ENCODE results near the gene ADA.

The ADA gene

GRCh38 chr20:44693627-44694026 is 42.1 kb upstream of the ADA start:
- no peak overlapping the region for H4K8ac ChIP-seq (ENCODE audit: low read depth, low read length)

GRCh38 chr20:44692932-44693480 is 41.5 kb upstream of the ADA start:
- no peak overlapping the region for H3K23ac ChIP-seq (ENCODE audit: low read depth, low read length, poor library complexity)
- WGBS, 2 donors (ENCODE audit: extremely low coverage in 2 of 2, insufficient read length in 2 of 2, insufficient replicate concordance in 1 of 2) = no CpG with 5 or more reads among the region's 7 CpGs
- H2BK5ac ChIP-seq (ENCODE audit: low read length) = no peak overlapping the region
- no peak overlapping the region for H2BK12ac ChIP-seq (ENCODE audit: low read length)
- H3K4me2 ChIP-seq (ENCODE audit: insufficient read depth, low read length, poor library complexity, severe bottlenecking) = no peak overlapping the region
- H3K9me3 ChIP-seq (replicated peaks in 1 of 2; ENCODE audit: control insufficient read depth in 2 of 2, insufficient read depth in 1 of 2, low read depth in 1 of 2, low read length in 2 of 2) = peaks cover 2 to 3% of the 10 kb centered on the region in 2 donors
- H3K14ac ChIP-seq (ENCODE audit: low read length) = no peak overlapping the region
- H3K18ac ChIP-seq (ENCODE audit: low read length) = no peak overlapping the region
- DNase-seq (ENCODE audit: low spot score) = no peak
- no peak overlapping the region for H4K8ac ChIP-seq (ENCODE audit: low read depth, low read length)
- H4K91ac ChIP-seq (ENCODE audit: low read depth, low read length, poor library complexity) = no peak overlapping the region
- H3K27ac ChIP-seq (replicated peaks; ENCODE audit: low read length) = no peak overlapping the region
- no peak overlapping the region for H2AFZ ChIP-seq (ENCODE audit: low read length)
- no peak overlapping the region for H3K4ac ChIP-seq (ENCODE audit: low read length)
- H3K36me3 ChIP-seq (replicated peaks in 1 of 2; ENCODE audit: control insufficient read depth in 2 of 2, insufficient read depth in 2 of 2, low read length in 2 of 2) = no peaks in the 10 kb centered on the region
- no peak overlapping the region for H2BK120ac ChIP-seq (ENCODE audit: low read depth, low read length)
- no peaks in the 10 kb centered on the region for H3K27me3 ChIP-seq (ENCODE audit: control insufficient read depth in 3 of 3, insufficient read depth in 3 of 3, low read depth in 1 of 3, low read length in 3 of 3)
- H2BK15ac ChIP-seq (ENCODE audit: low read length) = no peak overlapping the region
- no peaks in the 10 kb centered on the region for H3K79me1 ChIP-seq (ENCODE audit: low read depth, low read length)
- H3K4me1 ChIP-seq (ENCODE audit: control insufficient read depth in 2 of 2, insufficient read depth in 1 of 2, low read depth in 1 of 2, low read length in 2 of 2) = peaks cover 6 to 10% of the 10 kb centered on the region in 2 donors
- no peak overlapping the region for H3K4me3 ChIP-seq (ENCODE audit: low read length in 2 of 2)
- H2AK5ac ChIP-seq (ENCODE audit: low read depth, low read length) = no peak overlapping the region
- H3K9ac ChIP-seq (ENCODE audit: low read depth, low read length, poor library complexity) = no peak overlapping the region

More at GRCh38 chr20:44693627-44694026, 42.1 kb upstream of the ADA start:
- Histone ChIP-seq H3K4ac (ENCODE audit: low read length) (peak overlapping the region; percentile 41), H3K9me3 (replicated peaks in 1 of 2; ENCODE audit: control insufficient read depth in 2 of 2, insufficient read depth in 1 of 2, low read depth in 1 of 2, low read length in 2 of 2) (peaks cover 2 to 3% of the 10 kb centered on the region in 2 donors), H2AK5ac (ENCODE audit: low read depth, low read length) (no peak overlapping the region), H2AFZ (ENCODE audit: low read length) (no peak overlapping the region), H3K27ac (replicated peaks; ENCODE audit: low read length) (no peak overlapping the region), H2BK120ac (ENCODE audit: low read depth, low read length) (no peak overlapping the region), H3K4me1 (ENCODE audit: control insufficient read depth in 2 of 2, insufficient read depth in 1 of 2, low read depth in 1 of 2, low read length in 2 of 2) (peaks cover 6 to 10% of the 10 kb centered on the region in 2 donors), H3K4me3 (ENCODE audit: low read length in 2 of 2) (no peak overlapping the region), H3K18ac (ENCODE audit: low read length) (no peak overlapping the region), H3K9ac (ENCODE audit: low read depth, low read length, poor library complexity) (no peak overlapping the region), H3K4me2 (ENCODE audit: insufficient read depth, low read length, poor library complexity, severe bottlenecking) (no peak overlapping the region), H2BK15ac (ENCODE audit: low read length) (no peak overlapping the region), H3K23ac (ENCODE audit: low read depth, low read length, poor library complexity) (no peak overlapping the region), H2BK12ac (ENCODE audit: low read length) (no peak overlapping the region), H4K91ac (ENCODE audit: low read depth, low read length, poor library complexity) (no peak overlapping the region), H3K14ac (ENCODE audit: low read length) (no peak overlapping the region), H3K36me3 (replicated peaks in 1 of 2; ENCODE audit: control insufficient read depth in 2 of 2, insufficient read depth in 2 of 2, low read length in 2 of 2) (no peaks in the 10 kb centered on the region), H3K27me3 (ENCODE audit: control insufficient read depth in 3 of 3, insufficient read depth in 3 of 3, low read depth in 1 of 3, low read length in 3 of 3) (no peaks in the 10 kb centered on the region), H3K79me1 (ENCODE audit: low read depth, low read length) (no peaks in the 10 kb centered on the region), H2BK5ac (ENCODE audit: low read length) (no peak overlapping the region)
- DNase-seq (ENCODE audit: low spot score) = no peak

GRCh38 chr20:44691424-44692423 is 40.2 kb upstream of the ADA start:
- Histone ChIP-seq H3K9ac (ENCODE audit: low read depth, low read length, poor library complexity) (no peak overlapping the region), H3K4me1 (ENCODE audit: control insufficient read depth in 2 of 2, insufficient read depth in 1 of 2, low read depth in 1 of 2, low read length in 2 of 2) (peaks cover 6 to 10% of the 10 kb centered on the region in 2 donors), H2BK120ac (ENCODE audit: low read depth, low read length) (peak overlapping the region; percentile 54), H3K27me3 (ENCODE audit: control insufficient read depth in 3 of 3, insufficient read depth in 3 of 3, low read depth in 1 of 3, low read length in 3 of 3) (no peaks in the 10 kb centered on the region), H4K91ac (ENCODE audit: low read depth, low read length, poor library complexity) (no peak overlapping the region), H2AK5ac (ENCODE audit: low read depth, low read length) (peak overlapping the region; percentile 34), H4K8ac (ENCODE audit: low read depth, low read length) (no peak overlapping the region), H3K27ac (replicated peaks; ENCODE audit: low read length) (no peak overlapping the region), H3K9me3 (replicated peaks in 1 of 2; ENCODE audit: control insufficient read depth in 2 of 2, insufficient read depth in 1 of 2, low read depth in 1 of 2, low read length in 2 of 2) (peaks cover 2 to 3% of the 10 kb centered on the region in 2 donors), H3K4ac (ENCODE audit: low read length) (no peak overlapping the region), H2BK5ac (ENCODE audit: low read length) (no peak overlapping the region), H3K23ac (ENCODE audit: low read depth, low read length, poor library complexity) (no peak overlapping the region), H3K18ac (ENCODE audit: low read length) (peak overlapping the region; percentile 74), H2BK12ac (ENCODE audit: low read length) (no peak overlapping the region), H3K4me2 (ENCODE audit: insufficient read depth, low read length, poor library complexity, severe bottlenecking) (no peak overlapping the region), H2AFZ (ENCODE audit: low read length) (no peak overlapping the region), H2BK15ac (ENCODE audit: low read length) (no peak overlapping the region), H3K79me1 (ENCODE audit: low read depth, low read length) (no peaks in the 10 kb centered on the region), H3K4me3 (ENCODE audit: low read length in 2 of 2) (no peak overlapping the region), H3K36me3 (replicated peaks in 1 of 2; ENCODE audit: control insufficient read depth in 2 of 2, insufficient read depth in 2 of 2, low read length in 2 of 2) (no peaks in the 10 kb centered on the region), H3K14ac (ENCODE audit: low read length) (no peak overlapping the region)
- no peak for DNase-seq (ENCODE audit: low spot score)
- WGBS, 2 donors (ENCODE audit: extremely low coverage in 2 of 2, insufficient read length in 2 of 2, insufficient replicate concordance in 1 of 2) = no CpG with 5 or more reads among the region's 7 CpGs

GRCh38 chr20:44690781-44691423 is 39.4 kb upstream of the ADA start:
- no peaks in the 10 kb centered on the region for H3K79me1 ChIP-seq (ENCODE audit: low read depth, low read length)
- peak overlapping the region; percentile 54 for H2BK120ac ChIP-seq (ENCODE audit: low read depth, low read length)
- H4K91ac ChIP-seq (ENCODE audit: low read depth, low read length, poor library complexity) = no peak overlapping the region
- H3K27me3 ChIP-seq (ENCODE audit: control insufficient read depth in 3 of 3, insufficient read depth in 3 of 3, low read depth in 1 of 3, low read length in 3 of 3) = no peaks in the 10 kb centered on the region
- no peak overlapping the region for H3K14ac ChIP-seq (ENCODE audit: low read length)
- peaks cover 2 to 3% of the 10 kb centered on the region in 2 donors for H3K9me3 ChIP-seq (replicated peaks in 1 of 2; ENCODE audit: control insufficient read depth in 2 of 2, insufficient read depth in 1 of 2, low read depth in 1 of 2, low read length in 2 of 2)
- H2AK5ac ChIP-seq (ENCODE audit: low read depth, low read length) = peak overlapping the region; percentile 34
- H3K4ac ChIP-seq (ENCODE audit: low read length) = no peak overlapping the region
- no peak overlapping the region for H3K9ac ChIP-seq (ENCODE audit: low read depth, low read length, poor library complexity)
- no peak overlapping the region for H2BK15ac ChIP-seq (ENCODE audit: low read length)
- peak overlapping the region; percentile 19 for H3K18ac ChIP-seq (ENCODE audit: low read length)
- no peaks in the 10 kb centered on the region for H3K36me3 ChIP-seq (replicated peaks in 1 of 2; ENCODE audit: control insufficient read depth in 2 of 2, insufficient read depth in 2 of 2, low read length in 2 of 2)
- no peak overlapping the region for H2AFZ ChIP-seq (ENCODE audit: low read length)
- WGBS, 2 donors (ENCODE audit: extremely low coverage in 2 of 2, insufficient read length in 2 of 2, insufficient replicate concordance in 1 of 2) = no CpG with 5 or more reads among the region's 9 CpGs
- H2BK12ac ChIP-seq (ENCODE audit: low read length) = no peak overlapping the region
- no peak for DNase-seq (ENCODE audit: low spot score)
- H3K4me1 ChIP-seq (ENCODE audit: control insufficient read depth in 2 of 2, insufficient read depth in 1 of 2, low read depth in 1 of 2, low read length in 2 of 2) = peaks cover 6 to 10% of the 10 kb centered on the region in 2 donors
- H3K23ac ChIP-seq (ENCODE audit: low read depth, low read length, poor library complexity) = no peak overlapping the region
- H4K8ac ChIP-seq (ENCODE audit: low read depth, low read length) = no peak overlapping the region
- H3K4me2 ChIP-seq (ENCODE audit: insufficient read depth, low read length, poor library complexity, severe bottlenecking) = no peak overlapping the region
- H3K27ac ChIP-seq (replicated peaks; ENCODE audit: low read length) = no peak overlapping the region
- H3K4me3 ChIP-seq (ENCODE audit: low read length in 2 of 2) = no peak overlapping the region
- no peak overlapping the region for H2BK5ac ChIP-seq (ENCODE audit: low read length)

Data from neuronal stem cell (in vitro differentiated cells).